HG02642 (cell line): ENCODE results near the gene TNIP3.
"Not testable (repeated sequence)": the region's sequence is repeated elsewhere in the genome, so short reads cannot be mapped to it uniquely, and the experiment has no call there.

Experiments
- ATAC-seq: cut with Tn5 transposase; IDR thresholded peaks from one replicate; pipeline ENCODE4 v1.9.1; 2021; ENCODE audit warnings: mild to moderate bottlenecking; ENCODE audit not compliant: unreplicated experiment, poor library complexity

The TNIP3 gene

DNA sequence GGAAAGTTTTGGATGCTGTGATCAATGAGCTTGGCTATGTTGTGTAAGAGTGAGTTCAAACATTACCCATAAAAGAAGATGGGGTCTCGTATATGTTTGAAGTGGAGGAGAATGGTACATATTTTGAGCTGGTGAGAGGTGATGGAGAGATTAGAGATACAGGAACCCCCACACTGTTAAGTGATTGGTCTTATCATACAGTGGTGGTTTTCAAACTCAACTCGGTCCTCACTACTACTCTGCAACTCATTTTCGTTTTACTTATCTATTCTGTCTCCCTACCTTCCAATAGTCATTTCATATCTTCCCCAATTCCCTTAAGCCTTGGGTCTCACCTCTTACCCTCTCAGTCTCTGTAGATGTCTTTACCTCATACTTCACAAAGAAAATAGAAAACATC is 16.4 kb upstream of the TNIP3 start:
- no peak for ATAC-seq

- no peak for ATAC-seq
Observed at GRCh38 chr4:121177246-121178137, 13.4 kb upstream of the TNIP3 start.

DNA sequence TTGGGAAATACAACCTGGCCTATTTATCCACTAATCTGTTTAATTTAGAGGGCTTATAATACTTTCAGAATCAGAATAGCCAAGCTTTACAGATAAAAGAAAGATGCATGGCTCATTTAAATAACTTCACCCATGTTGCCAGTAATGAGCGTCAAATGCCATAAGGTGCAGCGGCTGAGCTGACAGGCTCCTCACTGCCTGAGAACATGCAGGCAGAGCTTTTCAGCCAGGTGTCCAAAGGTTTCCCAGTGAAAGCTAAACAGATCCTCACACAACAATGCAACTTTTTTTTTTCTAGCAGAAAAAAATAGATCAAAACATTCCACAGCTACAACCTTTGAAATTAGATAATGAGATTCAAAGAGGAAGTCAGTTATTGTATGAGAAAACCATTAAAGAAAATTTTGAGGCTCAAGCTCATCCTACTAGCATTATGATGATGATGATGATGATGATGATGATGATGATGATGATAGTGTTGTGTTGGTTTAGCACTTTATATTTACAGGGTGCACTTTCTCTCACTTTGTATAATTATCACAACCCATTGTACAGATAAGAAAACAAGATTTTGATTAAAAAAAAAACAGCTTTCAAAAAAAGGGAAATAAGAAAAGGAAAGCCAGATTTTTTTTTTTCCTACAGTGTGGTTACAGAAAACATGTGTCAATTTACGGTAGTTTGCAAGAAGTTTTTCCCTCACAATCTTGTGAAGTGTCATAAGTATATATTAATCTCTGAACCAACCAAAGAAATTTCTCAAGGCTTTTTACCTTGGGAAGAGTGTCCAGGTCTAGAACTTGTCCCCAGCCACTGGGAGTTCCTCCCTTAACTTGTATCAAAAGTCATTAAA is 12.2 kb upstream of the TNIP3 start:
- ATAC-seq = no peak

GRCh38 chr4:121171477-121171876 is 7.4 kb upstream of the TNIP3 start:
- ATAC-seq = not testable (repeated sequence)

DNA sequence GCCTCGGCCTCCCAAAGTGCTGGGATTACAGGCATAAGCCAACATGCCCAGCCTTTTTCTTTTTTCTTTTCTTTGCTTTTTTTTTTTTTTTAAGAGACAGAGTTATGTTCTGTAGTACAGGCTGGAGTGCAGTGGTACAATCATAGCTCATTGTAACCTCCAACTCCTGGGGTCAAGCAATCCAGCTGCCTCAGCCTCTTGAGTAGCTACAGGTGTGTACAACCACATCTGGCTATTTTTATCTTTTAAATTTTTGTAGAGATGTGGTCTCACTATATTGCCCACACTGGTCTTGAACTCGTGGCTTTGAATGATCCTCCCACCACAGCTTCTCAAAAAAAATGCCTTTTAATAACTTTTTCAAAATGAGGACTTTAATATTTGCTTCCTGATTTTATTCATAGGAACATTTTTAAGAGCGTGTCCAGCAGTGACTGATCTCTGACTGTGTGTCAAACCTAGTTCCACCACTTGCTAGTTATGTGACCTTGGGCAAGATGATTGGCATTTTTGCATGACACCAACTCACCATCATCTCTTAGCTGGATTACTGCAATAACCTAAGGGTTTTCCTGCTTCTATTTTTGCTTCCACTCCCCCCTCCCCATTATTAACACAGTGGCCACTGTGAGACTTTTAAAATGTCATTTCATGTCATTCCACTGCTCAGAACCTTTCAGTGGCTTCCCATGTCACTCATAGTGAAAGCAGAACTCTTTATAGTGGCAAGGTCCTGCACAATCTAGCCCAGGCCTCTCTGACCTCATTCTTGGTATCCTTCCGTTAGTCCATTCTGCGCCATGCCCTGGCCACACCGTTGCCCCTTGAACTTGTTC is 4.5 kb upstream of the TNIP3 start:
- peak; percentile 87 for ATAC-seq

DNA sequence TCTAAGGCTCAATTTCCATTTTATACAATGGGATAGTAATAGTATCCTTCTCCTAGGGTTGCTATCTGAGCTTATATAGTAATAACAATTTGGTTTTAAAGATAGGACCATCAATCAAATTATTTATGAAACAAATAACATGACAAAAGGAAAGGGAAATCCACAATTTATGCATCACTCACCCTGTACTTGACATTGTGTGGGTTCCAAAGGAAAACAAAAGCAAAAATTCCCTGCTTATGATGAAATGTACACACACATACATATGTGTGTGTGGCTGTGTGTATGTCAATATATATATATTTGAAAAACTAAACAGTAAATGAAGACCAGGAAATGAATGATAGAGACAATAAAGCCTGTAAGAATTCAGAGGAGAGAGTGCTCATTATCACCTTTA is 2.9 kb upstream of the TNIP3 start:
- no peak for ATAC-seq

- no peak for ATAC-seq
Observed at GRCh38 chr4:121165206-121165605, 1.1 kb upstream of the TNIP3 start.

DNA sequence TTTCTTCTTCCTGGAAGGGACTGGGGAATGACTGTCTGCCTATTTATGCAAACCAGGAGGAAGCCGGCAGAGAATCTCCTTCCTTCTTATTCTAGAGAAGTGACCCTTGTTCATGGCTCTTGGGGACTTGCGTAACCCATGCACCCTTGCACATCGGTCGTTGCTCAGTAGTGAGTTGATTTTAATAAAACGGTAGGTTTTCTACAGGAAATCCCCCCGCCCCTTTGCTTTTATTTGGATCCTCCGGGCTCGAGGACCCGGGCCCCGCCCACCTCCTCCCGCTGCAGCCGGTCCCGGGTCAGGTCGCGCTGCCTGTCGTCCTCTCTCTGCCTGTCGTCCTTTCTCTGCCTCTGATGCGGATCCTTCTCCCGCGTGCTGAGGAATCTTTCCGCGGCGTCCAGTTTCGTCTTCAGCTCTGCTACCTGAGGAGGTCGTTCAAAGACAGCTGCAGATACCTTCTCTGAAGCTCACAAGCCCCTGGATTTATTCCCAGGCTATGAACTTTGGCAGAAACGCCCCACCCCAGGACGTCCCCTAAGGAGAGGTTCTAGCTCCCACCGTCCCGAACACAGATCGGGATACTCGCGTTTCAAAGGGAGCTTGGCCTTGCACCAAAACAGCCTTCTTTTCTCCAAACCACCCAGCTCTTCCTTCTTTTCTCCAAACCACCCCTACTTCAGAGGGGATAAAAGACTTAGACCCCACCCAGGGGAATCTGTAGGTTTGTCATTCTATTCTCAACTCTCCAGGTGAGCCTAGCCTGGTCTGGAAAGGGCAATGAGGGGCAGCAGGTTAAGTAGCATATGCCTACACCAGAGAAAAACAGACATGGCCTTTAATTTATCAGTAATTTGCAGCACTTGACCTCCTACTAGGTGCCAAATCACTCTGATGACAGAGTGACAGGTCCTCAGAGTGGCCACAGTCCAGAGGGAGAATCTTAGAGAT is 7.0 kb downstream of the TNIP3 start:
- ATAC-seq = peak; percentile 54

DNA sequence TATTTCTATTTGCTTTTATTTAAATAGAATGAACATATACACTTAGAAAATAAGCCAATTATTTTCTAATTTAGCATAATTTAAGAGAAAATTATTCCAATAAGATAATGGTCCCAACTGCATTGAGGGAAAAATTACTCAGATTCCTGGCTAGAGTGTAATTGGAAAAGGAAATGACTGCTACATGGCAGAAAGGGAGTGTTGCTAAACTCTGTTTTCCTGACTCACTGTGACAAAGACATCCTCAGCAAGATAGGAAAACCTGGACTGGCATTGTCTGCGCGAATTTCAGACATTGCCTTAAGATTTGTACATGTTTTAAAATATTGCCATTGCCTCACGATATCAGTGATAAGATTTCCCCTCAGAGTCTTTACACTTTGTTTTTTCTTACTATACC is 8.2 kb downstream of the TNIP3 start:
- ATAC-seq = no peak

- ATAC-seq = no peak
Observed at GRCh38 chr4:121154103-121154515, 10.0 kb downstream of the TNIP3 start.

GRCh38 chr4:121151942-121152341 is 12.2 kb downstream of the TNIP3 start:
- no peak for ATAC-seq

GRCh38 chr4:121150486-121150885 is 13.6 kb downstream of the TNIP3 start:
- ATAC-seq = peak; percentile 38

- ATAC-seq = no peak
Observed at GRCh38 chr4:121150003-121150402, 14.1 kb downstream of the TNIP3 start.

DNA sequence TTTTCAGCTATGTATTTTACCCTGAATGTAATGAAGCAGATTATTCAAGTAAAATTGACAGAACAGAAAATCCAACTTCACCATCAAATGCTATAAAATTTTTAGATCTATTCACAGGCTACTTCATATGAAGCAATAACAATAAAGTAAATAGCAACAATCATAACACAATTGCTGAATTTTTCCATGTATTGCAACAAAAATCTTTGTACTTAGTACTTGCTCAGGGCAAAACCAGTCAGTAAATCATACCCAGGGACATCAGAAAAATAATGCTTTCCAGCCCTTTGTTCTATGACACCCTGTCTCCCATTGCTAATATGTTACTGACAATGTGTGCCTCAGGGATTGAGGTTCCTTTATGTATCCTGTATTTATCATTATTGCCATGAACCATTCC is 15.5 kb downstream of the TNIP3 start:
- ATAC-seq = no peak

GRCh38 chr4:121148000-121148399 is 16.1 kb downstream of the TNIP3 start:
- ATAC-seq = no peak

- ATAC-seq = no peak
Observed at GRCh38 chr4:121146530-121146929, 17.6 kb downstream of the TNIP3 start.

DNA sequence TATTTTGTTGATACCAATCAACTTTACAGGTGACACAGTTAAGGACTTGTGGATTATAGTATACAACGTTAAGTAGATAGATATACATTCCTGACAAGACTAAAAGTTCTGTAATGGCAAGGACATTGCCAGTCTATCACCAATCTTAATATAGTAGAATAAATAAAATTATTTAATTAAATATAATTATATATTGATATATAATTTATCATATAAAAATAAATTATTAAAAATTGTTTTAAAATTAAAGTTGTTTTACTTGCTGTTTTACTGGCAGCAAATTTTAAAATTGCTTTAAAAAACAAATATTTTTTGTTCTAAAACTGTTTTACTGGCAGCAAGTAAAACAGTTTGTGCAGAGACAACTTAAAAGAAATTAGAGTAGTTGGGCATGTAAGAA is 18.7 kb downstream of the TNIP3 start:
- ATAC-seq = no peak

DNA sequence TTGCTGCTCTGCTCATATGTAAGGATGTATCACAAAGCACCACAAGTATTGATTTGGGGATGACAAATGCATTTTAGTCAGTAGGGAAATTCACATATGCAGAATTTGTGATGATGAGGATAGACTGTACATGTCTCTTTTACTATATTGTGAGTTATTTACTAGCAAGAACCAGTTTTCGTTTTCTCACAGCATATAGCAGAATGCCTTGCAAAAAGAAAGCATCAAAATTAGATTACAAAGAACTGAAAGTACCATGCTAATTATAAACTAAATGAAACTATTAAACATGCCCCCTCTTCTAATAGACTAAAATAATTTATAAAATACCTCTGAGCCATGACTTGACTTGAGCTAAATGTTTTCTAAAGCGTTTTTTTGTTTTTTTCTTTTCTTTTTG is 20.1 kb downstream of the TNIP3 start:
- no peak for ATAC-seq

DNA sequence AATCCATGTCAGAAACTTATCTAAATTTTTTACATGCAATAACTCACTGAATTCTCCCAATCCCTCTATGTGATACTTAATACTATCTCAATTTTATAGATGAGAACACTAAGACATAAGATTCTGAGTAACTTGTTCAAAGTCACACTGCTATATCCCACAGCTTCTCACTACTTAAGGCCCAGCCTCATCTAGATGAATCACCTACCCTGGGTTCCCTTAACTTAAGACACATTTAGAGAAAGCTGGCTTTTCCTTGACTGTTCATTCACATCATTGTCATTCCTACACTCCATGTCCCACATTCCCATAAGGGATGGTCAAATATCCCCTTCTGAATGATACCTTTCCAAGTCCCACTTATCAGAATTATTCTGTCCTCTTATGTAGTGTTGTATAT is 21.0 kb downstream of the TNIP3 start:
- ATAC-seq = no peak
